CD1c-positive myeloid dendritic cell (primary cell): ENCODE measurements around the gene DDC.
"Not testable (repeated sequence)": the region's sequence is repeated elsewhere in the genome, so short reads cannot be mapped to it uniquely, and the experiment has no call there.

ENCODE experiments used
- DNase-seq: peaks from one replicate; pipeline ENCODE4 v3.0.0-alpha.2; 2016; ENCODE audit errors: extremely low spot score

Gene DDC

DNA sequence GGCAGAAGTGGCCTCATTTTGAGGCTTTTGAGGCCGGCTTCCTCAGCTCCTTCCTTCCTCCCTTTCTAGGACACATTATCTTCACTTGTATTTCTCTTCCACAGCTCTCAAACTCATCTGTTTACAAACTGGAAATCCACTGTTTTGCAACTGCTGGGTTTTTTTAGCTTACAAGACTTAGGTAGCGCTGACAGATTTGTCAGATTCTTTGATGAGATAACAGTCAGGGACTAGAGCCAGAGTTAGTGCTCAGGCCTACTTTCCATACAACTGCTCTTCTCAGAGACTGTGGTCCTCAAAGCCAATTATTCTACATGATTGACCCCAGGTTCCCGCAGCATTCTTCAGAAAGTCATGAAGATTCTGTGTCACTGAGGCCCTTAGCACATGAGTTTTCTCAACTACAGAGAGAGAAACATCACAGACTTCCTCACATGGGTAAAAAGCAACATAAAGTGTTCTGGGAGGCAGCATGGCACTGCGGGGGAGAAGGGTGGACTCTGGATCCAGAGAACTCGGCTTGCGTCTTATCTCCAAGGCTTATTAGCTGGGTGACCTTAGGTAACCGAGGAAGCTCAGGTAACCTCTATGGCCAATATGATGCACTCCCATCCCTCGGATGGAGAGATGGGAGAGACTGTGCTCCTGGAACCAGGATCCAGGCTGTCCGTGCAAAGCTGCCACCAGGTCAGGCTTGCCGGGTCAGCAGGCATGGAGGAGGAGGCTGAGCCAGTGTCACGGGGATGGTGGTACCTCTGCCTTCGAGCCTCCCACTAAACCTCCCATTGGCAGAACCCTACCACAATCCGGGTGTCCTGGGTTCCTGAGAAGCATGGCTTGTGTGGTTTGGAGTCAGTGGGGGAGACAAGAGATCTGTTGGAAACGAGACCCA is 10.5 kb downstream of the DDC start:
- no peak for DNase-seq

GRCh38 chr7:50553973-50554372 is 11.2 kb downstream of the DDC start:
- DNase-seq, result no peak

- no peak for DNase-seq
These were observed 12.3 kb downstream of the DDC start for GRCh38 chr7:50552921-50553320.

- no peak for DNase-seq
These were observed 13.1 kb downstream of the DDC start for GRCh38 chr7:50552139-50552538.

GRCh38 chr7:50545613-50546012 is 19.6 kb downstream of the DDC start:
- not testable (repeated sequence) for DNase-seq

GRCh38 chr7:50544992-50545391 is 20.2 kb downstream of the DDC start:
- DNase-seq, result no peak

GRCh38 chr7:50543776-50544442 is 21.3 kb downstream of the DDC start:
- no peak for DNase-seq

GRCh38 chr7:50542132-50542531 is 23.1 kb downstream of the DDC start:
- DNase-seq, result no peak

GRCh38 chr7:50540785-50541579 is 24.2 kb downstream of the DDC start:
- no peak for DNase-seq

GRCh38 chr7:50539725-50540124 is 25.5 kb downstream of the DDC start:
- DNase-seq, result no peak

- DNase-seq, result no peak
These were observed 26.7 kb downstream of the DDC start for GRCh38 chr7:50538478-50538877.

DNA sequence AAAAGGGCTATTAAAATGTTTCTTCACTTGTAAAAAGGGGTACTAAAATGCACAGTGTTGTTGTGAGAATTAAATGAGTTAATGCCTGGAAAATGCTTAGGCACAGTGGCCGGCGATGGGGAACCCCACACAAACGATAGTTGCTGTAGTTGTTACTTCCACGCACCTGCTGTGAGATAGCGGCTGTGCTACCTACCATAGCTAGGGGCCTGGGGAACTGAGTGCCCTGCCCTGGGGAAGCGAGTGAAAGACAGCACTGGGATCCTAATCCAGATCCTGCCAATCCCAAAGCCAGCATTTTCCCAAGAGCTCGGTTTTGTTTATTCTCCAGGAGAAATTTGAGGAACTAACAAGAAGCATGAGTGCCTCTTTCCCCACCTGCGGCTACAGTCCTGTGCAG is 27.8 kb downstream of the DDC start:
- no peak for DNase-seq

GRCh38 chr7:50535291-50535711 is 29.9 kb downstream of the DDC start:
- DNase-seq, result not testable (repeated sequence)

GRCh38 chr7:50534690-50535290 is 30.4 kb downstream of the DDC start:
- peak; percentile 55 for DNase-seq

DNA sequence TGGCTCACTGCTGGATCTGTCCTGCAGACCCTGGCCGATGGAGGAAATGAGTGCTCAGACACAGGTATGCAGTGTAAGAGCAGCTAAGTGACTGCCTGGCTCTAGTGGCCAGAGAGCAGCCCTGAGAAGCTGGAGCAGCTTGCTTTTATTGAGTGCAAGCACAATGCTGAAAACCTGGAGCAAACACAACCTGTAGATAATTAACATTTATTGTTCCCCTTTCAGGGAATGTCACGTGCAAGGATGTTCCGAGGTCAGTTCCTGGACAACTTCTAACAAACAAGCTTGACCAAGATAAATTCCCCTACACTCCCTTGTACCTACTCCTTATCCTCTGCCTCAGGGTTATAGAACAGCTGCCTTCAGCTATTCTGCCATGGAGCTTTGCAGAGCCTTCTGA is 31.3 kb downstream of the DDC start:
- no peak for DNase-seq

- no peak for DNase-seq
These were observed 33.3 kb downstream of the DDC start for GRCh38 chr7:50531928-50532327.

GRCh38 chr7:50531401-50531911 is 33.7 kb downstream of the DDC start:
- no peak for DNase-seq

DNA sequence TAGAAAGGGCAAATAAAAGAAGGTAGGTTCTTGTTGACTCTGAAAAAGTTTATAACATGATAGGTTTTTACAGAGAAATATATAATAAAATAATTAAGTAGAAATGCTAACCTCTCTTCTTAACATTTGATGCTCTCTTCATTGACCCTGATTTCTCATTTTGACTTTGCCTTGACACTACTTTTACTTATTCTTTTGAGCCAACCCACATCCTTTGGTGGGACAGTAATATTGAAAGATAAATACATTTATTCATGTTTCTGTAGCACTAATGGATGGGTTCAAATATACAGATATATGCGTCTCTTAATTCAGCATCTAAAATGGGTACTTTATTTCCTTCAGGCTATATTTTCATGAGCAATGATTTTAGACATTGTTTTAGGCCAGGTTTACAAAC is 34.4 kb downstream of the DDC start:
- no peak for DNase-seq

DNA sequence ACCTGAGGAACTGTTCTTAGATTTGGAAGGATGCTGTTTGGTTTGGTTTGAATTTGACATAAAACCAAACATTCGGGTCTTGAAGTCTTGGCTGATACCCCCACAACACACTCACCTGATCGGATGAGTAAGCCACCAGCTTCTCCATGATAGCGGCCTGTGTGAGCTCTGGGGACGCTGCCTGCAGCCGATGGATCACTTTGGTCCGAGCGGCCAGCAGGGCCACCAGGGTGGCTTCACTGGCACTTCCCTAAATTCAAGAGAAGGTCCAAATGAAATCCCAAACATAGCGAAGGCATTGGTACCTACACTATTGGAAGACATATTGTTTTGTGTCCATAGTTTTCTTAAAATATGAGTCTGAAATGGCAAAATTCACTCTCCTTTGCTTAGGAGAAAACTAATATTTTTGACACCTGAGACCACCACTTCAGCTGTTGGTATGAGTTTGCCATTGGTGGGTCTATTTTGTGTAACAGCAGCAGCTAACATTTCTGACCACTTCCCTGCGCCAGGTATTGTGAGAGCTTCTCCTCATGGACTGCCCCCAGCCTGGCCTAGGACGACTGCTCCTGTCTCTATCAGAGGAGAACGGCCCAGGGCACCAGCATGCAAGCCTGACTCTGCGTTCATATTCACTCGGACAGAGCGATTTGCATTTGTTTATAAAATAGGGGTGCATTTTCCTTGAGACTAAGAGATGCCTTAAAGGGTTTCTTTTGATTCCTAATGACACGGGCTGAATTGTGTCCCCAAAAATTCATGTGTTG is 35.9 kb downstream of the DDC start:
- no peak for DNase-seq

GRCh38 chr7:50528266-50529092 is 36.7 kb downstream of the DDC start:
- DNase-seq, result no peak
